ENCODE data around the gene ADIRF.
"Not testable (repeated sequence)": the region's sequence is repeated elsewhere in the genome, so short reads cannot be mapped to it uniquely, and the experiment has no call there.

Gene ADIRF

GRCh38 chr10:86946213-86947155 is 21.8 kb upstream of the ADIRF start:
- no peak for DNase-seq

GRCh38 chr10:86947806-86948205 is 20.5 kb upstream of the ADIRF start:
- not testable (repeated sequence) for DNase-seq

- DNase-seq, result no peak
These were observed 17.9 kb upstream of the ADIRF start for GRCh38 chr10:86950349-86950748.

- no peak for DNase-seq
These were observed 17.0 kb upstream of the ADIRF start for GRCh38 chr10:86951184-86951761.

GRCh38 chr10:86952106-86952505 is 16.2 kb upstream of the ADIRF start:
- DNase-seq, result no peak

GRCh38 chr10:86952697-86953096 is 15.6 kb upstream of the ADIRF start:
- not testable (repeated sequence) for DNase-seq

GRCh38 chr10:86953747-86954680 is 14.3 kb upstream of the ADIRF start:
- no peak for DNase-seq

GRCh38 chr10:86954681-86955500 is 13.4 kb upstream of the ADIRF start:
- no peak for DNase-seq

- DNase-seq, result no peak
These were observed 12.6 kb upstream of the ADIRF start for GRCh38 chr10:86955501-86956194.

- no peak for DNase-seq
These were observed 12.0 kb upstream of the ADIRF start for GRCh38 chr10:86956195-86956847.

GRCh38 chr10:86956848-86957448 is 11.3 kb upstream of the ADIRF start:
- DNase-seq, result no peak

GRCh38 chr10:86957471-86958115 is 10.7 kb upstream of the ADIRF start, which contains the start of gene MMRN2:
Gene MMRN2 (minus strand): TSS chr10:86957615. CDS start chr10:86957541, 74 bp downstream.
- DNase-seq, result no peak

GRCh38 chr10:86958116-86958900 is 10.0 kb upstream of the ADIRF start, which contains the start of gene SNCG:
Gene SNCG (plus strand): TSS chr10:86958599. CDS start chr10:86958698, 99 bp downstream.
- no peak for DNase-seq

- DNase-seq, result no peak
These were observed 9.2 kb upstream of the ADIRF start for GRCh38 chr10:86958901-86959736.

GRCh38 chr10:86959737-86960002 is 8.6 kb upstream of the ADIRF start:
- no peak for DNase-seq

GRCh38 chr10:86960003-86960862 is 8.0 kb upstream of the ADIRF start:
- no peak for DNase-seq

GRCh38 chr10:86960863-86961434 is 7.3 kb upstream of the ADIRF start:
- no peak for DNase-seq

Data from activated gamma-delta T cell (primary cell).